Activated naive CD8-positive, alpha-beta T cell treated with anti-CD3 and anti-CD28 coated beads for 36 hours (primary cell): Measurements from ENCODE around the gene KRT27. TPM values are rescaled to one million over a fixed set of nuclear protein-coding genes. Genes with fewer than 3 reads are reported as not detected.

Experiments used
- DNase-seq: peaks from one replicate; pipeline ENCODE4 v3.0.0; 2021
- H3K27ac Mint-ChIP-seq: one replicate; pipeline ENCODE4 v1.8.0; 2022; ENCODE audit warnings: mild to moderate bottlenecking, moderate library complexity, mixed read lengths
- H3K27me3 Mint-ChIP-seq: one replicate; pipeline ENCODE4 v1.8.0; 2022; ENCODE audit warnings: mild to moderate bottlenecking, mixed read lengths
- H3K36me3 Mint-ChIP-seq: one replicate; pipeline ENCODE4 v1.8.0; 2021; ENCODE audit warnings: mild to moderate bottlenecking, mixed read lengths
- H3K4me1 Mint-ChIP-seq: one replicate; pipeline ENCODE4 v1.8.0; 2021; ENCODE audit warnings: mixed read lengths
- H3K4me3 Mint-ChIP-seq: one replicate; pipeline ENCODE4 v1.8.0; 2022; ENCODE audit warnings: mild to moderate bottlenecking, moderate library complexity, mixed read lengths
- H3K9me3 Mint-ChIP-seq: one replicate; pipeline ENCODE4 v1.8.0; 2022; ENCODE audit warnings: mixed read lengths
- total RNA-seq, 2 experiments: library from RNA; stranded (reverse); gene quantifications; one replicate each; pipeline ENCODE4 v1.2.3, GENCODE V29; 2021

KRT27 gene
- total RNA-seq, 2 experiments from 2014 or later = not detected

DNA sequence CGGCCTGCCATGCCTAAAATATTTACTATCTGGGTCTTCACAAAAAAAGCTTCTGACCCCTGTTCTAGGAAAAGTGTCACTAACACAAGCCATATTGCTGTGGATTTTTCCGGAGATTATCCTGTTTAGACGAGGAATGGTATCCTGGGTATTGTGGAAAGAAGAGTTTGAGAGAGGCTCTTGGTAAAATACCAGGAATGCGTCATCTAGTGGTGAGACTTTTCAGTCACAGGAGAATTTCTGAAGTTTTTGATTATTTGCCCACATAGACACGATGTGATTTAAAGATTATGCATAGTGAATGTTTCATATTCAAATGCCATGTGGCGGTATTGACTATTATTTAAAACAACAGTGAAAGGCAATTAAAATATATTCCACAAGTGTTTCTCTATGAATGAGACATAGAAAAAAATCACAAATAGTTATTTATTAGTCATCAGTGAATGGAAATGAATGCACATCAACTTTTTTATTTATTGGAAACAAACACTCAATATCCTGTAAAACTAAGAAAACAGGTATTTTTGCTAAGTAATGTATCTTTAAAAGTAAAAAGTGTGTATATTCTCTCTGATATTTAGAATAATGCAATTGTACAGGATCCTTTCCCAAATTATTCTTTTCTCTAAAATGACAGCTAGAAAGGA, 9.6 kb upstream of the KRT27 start:
- no peak overlapping the region for H3K4me3 Mint-ChIP-seq
- H3K36me3 Mint-ChIP-seq = no peaks in the 10 kb centered on the region
- no peaks in the 10 kb centered on the region for H3K9me3 Mint-ChIP-seq
- DNase-seq = no peak
- H3K27me3 Mint-ChIP-seq = peaks cover 22% of the 10 kb centered on the region
- H3K4me1 Mint-ChIP-seq = peaks cover 2% of the 10 kb centered on the region
- no peak overlapping the region for H3K27ac Mint-ChIP-seq

DNA sequence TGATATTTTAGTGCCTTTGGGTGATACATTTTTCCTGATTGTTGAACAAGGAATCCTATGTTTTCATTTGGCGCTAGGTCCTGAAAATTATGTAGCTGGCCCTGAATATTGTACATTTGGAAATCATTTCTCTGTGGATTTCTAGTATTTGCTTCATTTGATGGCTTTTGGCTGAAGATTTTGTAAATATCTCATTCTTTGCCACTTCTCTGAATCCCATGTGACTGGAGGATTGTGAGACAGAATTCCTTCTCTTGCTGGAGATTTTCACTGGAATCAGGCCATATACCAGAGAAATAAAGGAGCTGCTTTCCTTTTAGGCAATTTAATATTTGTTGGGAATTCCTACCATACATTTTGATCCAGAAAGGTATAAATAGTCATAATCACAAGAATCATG, 8.8 kb upstream of the KRT27 start:
- H3K36me3 Mint-ChIP-seq = no peaks in the 10 kb centered on the region
- H3K27ac Mint-ChIP-seq = no peak overlapping the region
- no peaks in the 10 kb centered on the region for H3K9me3 Mint-ChIP-seq
- H3K4me1 Mint-ChIP-seq = peaks cover 2% of the 10 kb centered on the region
- H3K4me3 Mint-ChIP-seq = no peak overlapping the region
- no peak for DNase-seq
- peaks cover 18% of the 10 kb centered on the region for H3K27me3 Mint-ChIP-seq

DNA sequence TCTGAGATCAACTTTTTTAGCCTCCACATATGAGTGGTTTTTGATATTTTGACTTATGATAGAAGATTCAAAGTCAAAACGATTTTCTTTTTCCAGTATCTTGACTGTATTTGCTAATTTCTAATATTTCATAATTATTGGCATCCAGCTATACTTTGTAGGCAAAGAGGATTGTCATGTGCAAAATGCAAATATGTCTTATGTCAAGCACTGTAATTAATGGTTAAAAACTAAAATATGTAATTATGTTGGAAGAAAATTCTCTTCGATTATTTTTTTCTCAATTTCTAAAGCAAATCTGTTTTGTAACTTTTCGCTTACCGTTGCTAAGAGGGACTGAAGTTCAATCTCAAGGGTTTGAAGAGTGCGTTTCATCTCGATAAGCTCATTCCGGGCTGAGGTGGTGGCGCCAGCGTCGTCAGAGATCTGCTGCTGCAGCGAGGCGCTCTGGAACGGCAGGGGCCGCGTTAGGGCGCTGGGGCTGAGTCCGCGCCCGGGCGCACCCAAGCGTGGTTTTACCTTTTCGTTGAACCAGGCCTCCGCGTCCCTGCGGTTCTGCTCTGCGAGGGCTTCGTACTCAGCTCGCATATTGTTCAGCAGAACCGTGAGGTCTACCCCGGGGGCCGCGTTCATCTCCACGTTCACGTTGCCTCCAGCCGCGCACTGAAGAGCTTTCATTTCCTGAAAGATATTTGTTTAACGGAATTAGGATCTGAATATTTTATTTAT, 3.0 kb downstream of the KRT27 start:
- Mint-ChIP-seq H3K27me3 (peaks cover 71% of the 10 kb centered on the region), H3K27ac (no peak overlapping the region), H3K9me3 (no peaks in the 10 kb centered on the region), H3K36me3 (no peaks in the 10 kb centered on the region), H3K4me1 (peaks cover 4% of the 10 kb centered on the region), H3K4me3 (peak overlapping the region; percentile 66)
- peak; percentile 34 for DNase-seq

GRCh38 chr17:40778461-40778860, 3.9 kb downstream of the KRT27 start:
- H3K9me3 Mint-ChIP-seq = no peaks in the 10 kb centered on the region
- no peak for DNase-seq
- peaks cover 4% of the 10 kb centered on the region for H3K4me1 Mint-ChIP-seq
- peaks cover 74% of the 10 kb centered on the region for H3K27me3 Mint-ChIP-seq
- no peak overlapping the region for H3K4me3 Mint-ChIP-seq
- no peaks in the 10 kb centered on the region for H3K36me3 Mint-ChIP-seq
- H3K27ac Mint-ChIP-seq = no peak overlapping the region

- no peak for DNase-seq
- H3K4me3 Mint-ChIP-seq = no peak overlapping the region
Observed at GRCh38 chr17:40777971-40778370, 4.4 kb downstream of the KRT27 start.

GRCh38 chr17:40777459-40777858, 4.9 kb downstream of the KRT27 start:
- Mint-ChIP-seq H3K4me1 (peaks cover 4% of the 10 kb centered on the region), H3K36me3 (no peaks in the 10 kb centered on the region), H3K27ac (no peak overlapping the region), H3K9me3 (no peaks in the 10 kb centered on the region), H3K4me3 (no peak overlapping the region), H3K27me3 (peaks cover 78% of the 10 kb centered on the region)
- no peak for DNase-seq

More at GRCh38 chr17:40777971-40778370, 4.4 kb downstream of the KRT27 start:
- H3K36me3 Mint-ChIP-seq = no peaks in the 10 kb centered on the region
- H3K27ac Mint-ChIP-seq = no peak overlapping the region
- H3K4me1 Mint-ChIP-seq = peaks cover 4% of the 10 kb centered on the region
- no peaks in the 10 kb centered on the region for H3K9me3 Mint-ChIP-seq
- peaks cover 75% of the 10 kb centered on the region for H3K27me3 Mint-ChIP-seq

- peaks cover 74% of the 10 kb centered on the region for H3K27me3 Mint-ChIP-seq
- no peak overlapping the region for H3K27ac Mint-ChIP-seq
- no peak overlapping the region for H3K4me3 Mint-ChIP-seq
- H3K9me3 Mint-ChIP-seq = no peaks in the 10 kb centered on the region
- H3K4me1 Mint-ChIP-seq = peaks cover 4% of the 10 kb centered on the region
- no peaks in the 10 kb centered on the region for H3K36me3 Mint-ChIP-seq
- no peak for DNase-seq
Observed at GRCh38 chr17:40775945-40776344, 6.4 kb downstream of the KRT27 start.

DNA sequence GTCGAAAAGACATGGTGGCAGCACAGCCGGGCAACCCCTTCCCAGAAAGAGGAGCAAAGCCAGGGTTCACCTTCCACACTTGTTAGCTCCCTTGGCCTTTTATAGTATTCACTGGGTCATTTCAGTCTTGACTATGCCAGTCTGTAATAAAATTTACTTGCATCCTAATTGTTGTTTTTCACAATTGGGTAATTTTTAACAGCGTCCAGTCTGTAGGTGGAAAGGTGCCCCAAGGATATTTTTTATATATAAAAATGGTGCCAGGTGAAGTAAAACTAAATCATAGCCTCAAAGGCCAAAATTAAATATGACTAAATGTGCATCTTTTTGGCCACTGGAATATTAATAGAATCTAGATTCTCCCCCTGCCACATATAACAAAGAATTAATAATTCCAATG, 10.2 kb downstream of the KRT27 start, which contains the start of gene KRT26:
Gene KRT26 (minus strand): TSS at position 101 of the 400 bp plus-strand sequence. CDS start 88 bp downstream, at position 13.
- H3K4me3 Mint-ChIP-seq = no peak within 1 kb of the TSS
- DNase-seq = no peak
- no peak within 1 kb of the TSS for H3K27ac Mint-ChIP-seq
- H3K4me1 Mint-ChIP-seq = no peaks in the 10 kb centered on the region
- peaks cover 47% of the 10 kb centered on the region for H3K27me3 Mint-ChIP-seq
- no peaks in the 10 kb centered on the region for H3K36me3 Mint-ChIP-seq
- H3K9me3 Mint-ChIP-seq = no peaks in the 10 kb centered on the region

- Mint-ChIP-seq H3K27ac (no peak overlapping the region), H3K4me3 (no peak overlapping the region), H3K9me3 (peaks cover 15% of the 10 kb centered on the region), H3K27me3 (peaks cover 12% of the 10 kb centered on the region), H3K36me3 (peaks cover 3% of the 10 kb centered on the region), H3K4me1 (no peaks in the 10 kb centered on the region)
- no peak for DNase-seq
Observed at GRCh38 chr17:40765657-40766056, 16.7 kb downstream of the KRT27 start.

DNA sequence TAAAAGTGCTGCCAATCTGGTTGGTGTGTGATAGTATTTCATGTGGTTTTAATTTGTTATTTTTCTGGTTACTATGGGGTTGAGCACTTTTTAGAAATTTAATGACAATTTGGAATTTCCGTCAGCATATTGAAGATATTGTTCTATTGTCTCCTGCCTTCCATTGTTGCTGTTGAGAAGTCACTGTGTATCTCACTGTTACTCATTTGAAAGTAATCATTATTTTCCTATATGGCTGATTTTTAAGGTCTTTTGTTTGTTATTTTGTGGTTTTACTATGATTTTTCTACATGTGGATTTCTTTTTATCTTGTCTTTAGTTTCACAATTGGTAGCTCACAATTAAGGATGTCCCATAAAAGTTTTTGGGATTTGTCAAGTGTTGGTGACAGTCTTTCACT, 18.6 kb downstream of the KRT27 start:
- Mint-ChIP-seq H3K4me1 (no peaks in the 10 kb centered on the region), H3K9me3 (peaks cover 28% of the 10 kb centered on the region), H3K36me3 (peaks cover 5% of the 10 kb centered on the region), H3K27ac (no peak overlapping the region), H3K4me3 (no peak overlapping the region), H3K27me3 (peaks cover 15% of the 10 kb centered on the region)
- no peak for DNase-seq

DNA sequence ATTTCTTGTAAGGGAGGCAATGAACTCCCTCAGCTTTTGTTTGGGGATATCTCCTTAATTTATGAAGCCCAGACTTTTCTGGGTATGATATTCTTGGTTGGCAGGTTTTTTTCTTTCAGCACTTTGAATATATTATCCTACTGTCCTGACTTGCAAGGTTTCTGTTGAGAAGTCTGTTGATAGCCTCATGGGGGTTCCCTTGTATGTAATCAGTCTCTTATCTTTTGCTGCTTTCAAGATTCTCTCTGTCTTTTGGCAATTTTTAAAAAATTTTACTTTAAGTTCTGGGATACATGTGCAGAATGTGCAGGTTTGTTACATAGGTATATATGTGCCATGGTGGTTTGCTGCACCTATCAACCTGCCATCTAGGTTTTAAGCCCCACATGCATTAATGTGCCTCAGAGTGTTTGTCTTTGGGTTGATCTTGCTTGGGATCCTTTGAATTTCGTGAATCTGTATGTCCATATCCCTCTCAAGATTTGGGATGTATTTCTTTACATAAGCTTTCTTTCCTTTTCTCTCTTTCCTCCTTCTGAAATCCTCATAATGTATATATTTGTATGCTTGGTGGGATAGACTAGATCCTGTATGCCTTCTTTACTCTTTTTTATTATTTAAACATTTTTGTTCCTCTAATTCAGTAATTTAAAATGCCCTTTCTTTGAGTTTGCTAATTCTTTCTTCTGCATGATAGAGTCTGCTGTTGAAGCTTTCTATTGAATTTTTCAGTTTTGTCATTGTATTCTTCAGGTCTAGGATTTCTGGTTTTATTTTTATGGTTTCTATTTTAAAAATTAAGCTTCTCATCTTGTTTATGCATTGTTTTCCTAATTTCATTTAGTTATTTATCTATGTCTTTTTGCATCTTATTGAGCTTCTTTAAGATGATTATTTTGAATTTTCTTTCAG, 22.0 kb downstream of the KRT27 start:
- H3K4me1 Mint-ChIP-seq = no peaks in the 10 kb centered on the region
- peaks cover 33% of the 10 kb centered on the region for H3K9me3 Mint-ChIP-seq
- H3K36me3 Mint-ChIP-seq = peaks cover 8% of the 10 kb centered on the region
- no peak overlapping the region for H3K4me3 Mint-ChIP-seq
- no peak overlapping the region for H3K27ac Mint-ChIP-seq
- no peak for DNase-seq
- H3K27me3 Mint-ChIP-seq = peaks cover 22% of the 10 kb centered on the region

DNA sequence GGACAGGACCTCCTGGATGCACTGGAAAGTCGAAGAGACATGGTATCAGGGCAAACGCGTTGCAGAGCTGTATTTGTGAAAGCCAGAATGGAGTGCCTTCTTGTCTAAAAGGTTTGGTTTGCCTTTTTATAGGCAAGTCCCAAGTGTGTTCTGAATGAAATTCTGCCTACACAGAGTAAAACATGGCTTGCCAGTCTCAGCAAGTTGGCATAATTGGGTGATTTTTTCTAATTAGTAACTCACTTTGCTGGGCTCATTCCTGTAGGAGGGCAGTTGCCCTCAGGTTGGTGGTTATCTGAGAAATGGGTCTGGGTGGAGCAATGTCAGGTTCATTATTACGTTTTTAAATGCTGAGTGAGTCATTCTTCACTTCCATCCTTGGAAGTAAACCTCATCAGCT, 27.1 kb downstream of the KRT27 start, which contains the start of gene KRT25:
Gene KRT25 (minus strand): TSS at position 101 of the 400 bp plus-strand sequence. CDS start 60 bp downstream, at position 41.
- DNase-seq = no peak
- Mint-ChIP-seq H3K9me3 (peaks cover 15% of the 10 kb centered on the region), H3K4me3 (no peak within 1 kb of the TSS), H3K27ac (no peak within 1 kb of the TSS), H3K4me1 (no peaks in the 10 kb centered on the region), H3K36me3 (peaks cover 6% of the 10 kb centered on the region), H3K27me3 (peaks cover 43% of the 10 kb centered on the region)

- no peak for DNase-seq
- peaks cover 3% of the 10 kb centered on the region for H3K36me3 Mint-ChIP-seq
- H3K4me3 Mint-ChIP-seq = no peak overlapping the region
- H3K4me1 Mint-ChIP-seq = no peaks in the 10 kb centered on the region
- H3K9me3 Mint-ChIP-seq = peaks cover 6% of the 10 kb centered on the region
- H3K27ac Mint-ChIP-seq = no peak overlapping the region
- H3K27me3 Mint-ChIP-seq = peaks cover 41% of the 10 kb centered on the region
Observed at GRCh38 chr17:40753804-40754203, 28.5 kb downstream of the KRT27 start.

- H3K9me3 Mint-ChIP-seq = no peaks in the 10 kb centered on the region
- peaks cover 46% of the 10 kb centered on the region for H3K27me3 Mint-ChIP-seq
- no peak overlapping the region for H3K4me3 Mint-ChIP-seq
- no peaks in the 10 kb centered on the region for H3K36me3 Mint-ChIP-seq
- no peaks in the 10 kb centered on the region for H3K4me1 Mint-ChIP-seq
- no peak for DNase-seq
- no peak overlapping the region for H3K27ac Mint-ChIP-seq
Observed at GRCh38 chr17:40751065-40751464, 31.3 kb downstream of the KRT27 start.

- Mint-ChIP-seq H3K36me3 (no peaks in the 10 kb centered on the region), H3K27me3 (peaks cover 42% of the 10 kb centered on the region), H3K4me3 (no peak overlapping the region), H3K9me3 (no peaks in the 10 kb centered on the region), H3K27ac (no peak overlapping the region), H3K4me1 (no peaks in the 10 kb centered on the region)
- no peak for DNase-seq
Observed at GRCh38 chr17:40750391-40750790, 32.0 kb downstream of the KRT27 start.
